NB4 (cell line): ENCODE results near the gene GRIN2A.

Source experiments
- DNase-seq: peaks from one replicate; pipeline ENCODE4 v3.0.0; 2010; ENCODE audit warnings: low read depth
- H3K4me3 ChIP-seq: one replicate; pipeline ENCODE4 v1.5.1; 2011; ENCODE audit warnings: mild to moderate bottlenecking, low read depth, low read length, moderate library complexity
- MYC ChIP-seq: IDR thresholded peaks from 2 replicates; pipeline ENCODE4 v1.6.1; 2011; ENCODE audit warnings: low read depth, low read length
- POLR2A ChIP-seq: IDR thresholded peaks from 2 replicates; pipeline ENCODE4 v1.6.1; 2011; ENCODE audit warnings: mild to moderate bottlenecking; ENCODE audit not compliant: insufficient read length; ENCODE audit errors: extremely low read depth
- TF ChIP-seq, protein P1 (sequence below): IDR thresholded peaks from 2 replicates; pipeline ENCODE4 v1.6.1; 2011; ENCODE audit warnings: low read depth, low read length
- TF ChIP-seq, protein P2 (sequence below): IDR thresholded peaks from one replicate; pipeline ENCODE4 v1.5.1; 2012; ENCODE audit warnings: low read depth, low read length

GRIN2A gene

DNA sequence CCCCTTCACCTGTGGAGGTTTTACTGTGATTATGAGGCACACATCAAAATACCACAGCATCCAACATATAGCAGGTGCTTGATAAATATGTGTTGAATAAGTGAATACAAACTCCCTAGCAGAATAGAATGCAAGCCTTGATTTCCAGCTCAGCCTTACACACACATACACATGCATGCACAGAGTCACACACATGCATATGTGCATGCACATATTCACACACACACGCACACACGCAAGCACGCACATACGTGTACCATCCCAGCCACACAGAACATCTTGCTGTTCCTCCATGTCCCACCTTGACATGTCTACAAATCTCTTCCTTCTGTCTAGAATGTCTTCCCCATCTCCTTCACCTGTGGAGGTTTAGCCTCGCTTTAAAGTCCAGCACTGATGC lies 160.1 kb downstream of the GRIN2A start:
- no peak for DNase-seq
- TF ChIP-seq, protein P1, sequence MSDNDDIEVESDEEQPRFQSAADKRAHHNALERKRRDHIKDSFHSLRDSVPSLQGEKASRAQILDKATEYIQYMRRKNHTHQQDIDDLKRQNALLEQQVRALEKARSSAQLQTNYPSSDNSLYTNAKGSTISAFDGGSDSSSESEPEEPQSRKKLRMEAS: no peak
- TF ChIP-seq, protein P2, sequence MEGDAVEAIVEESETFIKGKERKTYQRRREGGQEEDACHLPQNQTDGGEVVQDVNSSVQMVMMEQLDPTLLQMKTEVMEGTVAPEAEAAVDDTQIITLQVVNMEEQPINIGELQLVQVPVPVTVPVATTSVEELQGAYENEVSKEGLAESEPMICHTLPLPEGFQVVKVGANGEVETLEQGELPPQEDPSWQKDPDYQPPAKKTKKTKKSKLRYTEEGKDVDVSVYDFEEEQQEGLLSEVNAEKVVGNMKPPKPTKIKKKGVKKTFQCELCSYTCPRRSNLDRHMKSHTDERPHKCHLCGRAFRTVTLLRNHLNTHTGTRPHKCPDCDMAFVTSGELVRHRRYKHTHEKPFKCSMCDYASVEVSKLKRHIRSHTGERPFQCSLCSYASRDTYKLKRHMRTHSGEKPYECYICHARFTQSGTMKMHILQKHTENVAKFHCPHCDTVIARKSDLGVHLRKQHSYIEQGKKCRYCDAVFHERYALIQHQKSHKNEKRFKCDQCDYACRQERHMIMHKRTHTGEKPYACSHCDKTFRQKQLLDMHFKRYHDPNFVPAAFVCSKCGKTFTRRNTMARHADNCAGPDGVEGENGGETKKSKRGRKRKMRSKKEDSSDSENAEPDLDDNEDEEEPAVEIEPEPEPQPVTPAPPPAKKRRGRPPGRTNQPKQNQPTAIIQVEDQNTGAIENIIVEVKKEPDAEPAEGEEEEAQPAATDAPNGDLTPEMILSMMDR: no peak
- TF ChIP-seq POLR2A (no peak), MYC (no peak)
- H3K4me3 ChIP-seq: no peak overlapping the region

DNA sequence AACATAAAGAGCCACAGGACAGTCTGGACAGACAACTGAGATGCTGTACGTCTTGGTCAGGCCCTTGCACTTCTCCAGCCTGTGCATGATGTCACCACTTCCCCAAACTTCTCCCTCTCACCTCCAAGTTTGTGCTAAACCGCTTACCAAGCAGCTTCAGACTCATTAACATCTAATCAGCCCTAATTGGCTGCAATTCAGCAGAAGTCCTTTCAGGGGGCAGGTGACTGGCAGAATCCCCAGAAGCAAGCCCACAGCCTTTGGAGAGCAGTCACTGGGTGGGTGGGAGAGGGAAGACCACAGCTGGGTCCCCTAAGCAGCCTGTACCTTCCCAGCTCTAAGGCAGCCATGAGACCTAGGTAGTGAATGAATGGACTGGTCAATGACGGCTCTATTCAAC lies 161.4 kb downstream of the GRIN2A start:
- DNase-seq: no peak
- H3K4me3 ChIP-seq: no peak overlapping the region
- TF ChIP-seq, protein P2: no peak
- no peak for TF ChIP-seq MYC
- no peak for TF ChIP-seq POLR2A
- TF ChIP-seq, protein P1: no peak

DNA sequence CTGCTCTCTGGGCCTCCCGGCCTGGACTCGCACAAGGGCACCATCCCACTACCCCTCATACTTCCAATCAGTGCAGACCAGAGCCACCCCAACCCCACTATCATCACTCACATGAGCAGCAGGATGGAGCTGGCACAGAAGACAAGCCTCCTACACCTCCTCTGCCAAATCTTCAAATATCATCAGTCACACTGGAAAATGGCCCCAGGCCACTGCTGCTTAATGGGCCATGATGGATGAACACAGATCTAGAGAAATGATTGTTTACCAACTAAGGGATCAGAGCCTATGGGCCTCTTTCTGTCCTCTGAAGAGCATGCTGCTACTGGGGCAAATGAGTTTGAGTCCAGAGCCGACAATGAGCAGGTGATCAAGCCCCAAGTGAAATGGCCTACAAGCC lies 165.5 kb downstream of the GRIN2A start:
- no peak overlapping the region for H3K4me3 ChIP-seq
- no peak for DNase-seq
- TF ChIP-seq, protein P1: no peak
- no peak for TF ChIP-seq POLR2A
- TF ChIP-seq, protein P2: no peak
- TF ChIP-seq MYC: no peak

DNA sequence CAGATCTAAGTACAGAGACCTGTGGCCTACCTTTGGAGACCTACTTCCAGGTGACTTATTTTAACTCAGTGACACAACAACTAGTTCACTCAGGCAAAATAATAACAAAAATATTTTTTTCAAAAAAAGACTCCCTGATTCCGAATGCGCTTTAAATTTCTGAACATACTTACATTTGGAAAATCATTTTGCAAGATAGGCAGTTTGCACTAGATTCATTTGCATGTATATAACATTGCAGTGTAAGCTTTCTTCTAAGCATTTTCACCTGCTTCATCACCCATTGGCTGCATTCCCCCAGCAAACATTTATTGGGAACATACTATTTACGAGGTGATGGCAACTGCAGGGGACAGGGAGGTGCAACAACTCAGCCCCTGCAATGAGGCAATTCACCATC lies 166.8 kb downstream of the GRIN2A start:
- no peak for DNase-seq
- no peak overlapping the region for H3K4me3 ChIP-seq
- TF ChIP-seq MYC (no peak), POLR2A (no peak)
- TF ChIP-seq, protein P2: no peak
- TF ChIP-seq, protein P1: no peak

DNA sequence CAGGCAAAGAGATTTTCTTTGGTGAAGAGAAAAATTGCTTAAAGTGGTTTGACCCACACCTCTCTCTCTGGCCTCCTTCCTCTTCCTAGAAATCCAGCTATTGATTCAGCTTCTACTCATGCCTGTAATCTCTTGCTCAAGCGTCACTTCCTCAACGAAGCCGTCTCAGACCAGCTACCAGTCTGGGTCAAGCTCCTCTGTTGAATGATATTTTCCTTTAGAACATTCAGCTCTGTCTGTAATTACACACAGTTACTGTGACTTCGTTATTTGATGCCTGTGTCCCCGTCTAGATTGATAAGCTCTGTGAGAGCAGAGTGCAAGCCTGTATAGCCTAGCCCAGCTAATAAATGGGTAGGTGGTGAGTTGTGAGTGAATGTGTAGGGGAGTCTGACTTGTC lies 168.5 kb downstream of the GRIN2A start:
- H3K4me3 ChIP-seq: no peak overlapping the region
- TF ChIP-seq POLR2A: no peak
- TF ChIP-seq, protein P1: no peak
- TF ChIP-seq, protein P2: no peak
- TF ChIP-seq MYC: no peak
- no peak for DNase-seq

DNA sequence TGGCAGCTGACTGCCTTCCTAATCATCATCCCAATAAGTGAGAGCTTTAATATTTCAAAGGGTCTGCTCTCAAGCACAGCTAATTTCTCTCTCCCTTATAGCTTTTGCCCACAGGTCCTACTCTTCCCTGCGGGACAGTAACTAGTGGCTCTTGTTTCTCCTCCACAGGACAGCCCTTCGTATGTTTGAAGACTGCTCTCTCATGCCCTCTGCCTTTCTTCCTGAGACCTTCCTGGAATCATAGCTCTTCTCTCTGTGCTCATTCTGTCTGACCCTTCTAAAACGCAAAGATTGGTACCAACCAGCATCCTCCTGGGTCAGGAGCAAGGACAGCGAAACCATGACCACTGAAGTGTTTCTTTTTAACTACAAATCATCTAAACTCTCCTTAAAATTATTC lies 168.9 kb downstream of the GRIN2A start:
- no peak overlapping the region for H3K4me3 ChIP-seq
- no peak for DNase-seq
- no peak for TF ChIP-seq POLR2A
- TF ChIP-seq, protein P2: no peak
- TF ChIP-seq MYC: no peak
- TF ChIP-seq, protein P1: no peak
